Activated CD4-positive, alpha-beta T cell treated with anti-CD3 and anti-CD28 coated beads, Interleukin-2, amount 10 ng/mL, durations not matched to agents 7 days and 5 days (primary cell): ENCODE measurements around the gene PGPEP1. TPM values are rescaled to one million over a fixed set of nuclear protein-coding genes. Genes with fewer than 3 reads are reported as not detected.

Experiments
- CTCF ChIA-PET: fragments of 350-600 bp; sonication (Branson Sonifier 250); formaldehyde crosslinking; loops from one replicate; lab custom pipeline; 2021; ENCODE audit warnings: antibody characterized with exemption; lab: Charles Lee
- POLR2A ChIA-PET: fragments of 350-600 bp; sonication (Branson Sonifier 250); formaldehyde crosslinking; loops from one replicate; lab custom pipeline; 2021; ENCODE audit warnings: antibody characterized with exemption; lab: Charles Lee
- DNase-seq: peaks from one replicate; pipeline ENCODE4 v3.0.0-alpha.2; 2020
- H3K27ac Mint-ChIP-seq: one replicate; pipeline ENCODE4 v1.8.0; 2021; ENCODE audit warnings: mild to moderate bottlenecking, moderate library complexity, mixed read lengths
- H3K27me3 Mint-ChIP-seq: one replicate; pipeline ENCODE4 v1.8.0; 2021; ENCODE audit warnings: mixed read lengths
- H3K36me3 Mint-ChIP-seq: one replicate; pipeline ENCODE4 v1.8.0; 2021; ENCODE audit warnings: low read depth, mixed read lengths
- H3K4me1 Mint-ChIP-seq: one replicate; pipeline ENCODE4 v1.8.0; 2021; ENCODE audit warnings: mixed read lengths
- H3K4me3 Mint-ChIP-seq: one replicate; pipeline ENCODE4 v1.8.0; 2021; ENCODE audit warnings: mild to moderate bottlenecking, moderate library complexity, mixed read lengths
- H3K9me3 Mint-ChIP-seq: one replicate; pipeline ENCODE4 v1.8.0; 2021; ENCODE audit warnings: mixed read lengths
- total RNA-seq, 2 experiments: library from RNA; stranded (reverse); gene quantifications; one replicate each; pipeline ENCODE4 v1.2.3, GENCODE V29; 2021

The PGPEP1 gene
- total RNA-seq, result 10 to 100 TPM; 24.1 to 24.8 TPM

GRCh38 chr19:18340190-18340989 lies at the start of gene PGPEP1:
TSS of gene PGPEP1 (plus strand) at chr19:18340598. CDS start at chr19:18340682, 84 bp downstream.
- Mint-ChIP-seq H3K36me3 (peaks cover 7% of the 10 kb centered on the region), H3K27ac (peak within 1 kb of the TSS; percentile 81), H3K27me3 (no peaks in the 10 kb centered on the region), H3K9me3 (no peaks in the 10 kb centered on the region), H3K4me1 (peaks cover 22% of the 10 kb centered on the region), H3K4me3 (peak within 1 kb of the TSS; percentile 82)
- ChIA-PET POLR2A (no interaction called here), CTCF (interaction anchor here (1.9 to 3.1 kb wide), 4 partner anchors 12 to 62 kb away, joined by 7 to 25 read pairs (median 18); no protein-coding TSS in a partner anchor)
- peak; percentile 51 for DNase-seq

- H3K27me3 Mint-ChIP-seq, result no peaks in the 10 kb centered on the region
- DNase-seq, result peak; percentile 35
- POLR2A ChIA-PET, result interaction anchor here (1.4 to 4.7 kb wide), 2 partner anchors 11 to 14 kb away, joined by 5 to 92 read pairs; partner anchors contain the start of gene JUND
- CTCF ChIA-PET, result interaction anchor here (1.1 to 2.5 kb wide), 3 partner anchors 11 to 38 kb away, joined by 3 to 16 read pairs (median 9); no protein-coding TSS in a partner anchor
- peak overlapping the region; percentile 93 for H3K4me3 Mint-ChIP-seq
- peak overlapping the region; percentile 96 for H3K27ac Mint-ChIP-seq
- peaks cover 77% of the 10 kb centered on the region for H3K4me1 Mint-ChIP-seq
- H3K36me3 Mint-ChIP-seq, result peaks cover 6% of the 10 kb centered on the region
- no peaks in the 10 kb centered on the region for H3K9me3 Mint-ChIP-seq
These were observed 49.3 kb upstream of the PGPEP1 start for GRCh38 chr19:18291019-18291524.

- Mint-ChIP-seq H3K27ac (peak overlapping the region; percentile 96), H3K4me1 (peaks cover 76% of the 10 kb centered on the region), H3K9me3 (peaks cover 2% of the 10 kb centered on the region), H3K36me3 (peaks cover 4% of the 10 kb centered on the region), H3K4me3 (peak overlapping the region; percentile 93), H3K27me3 (no peaks in the 10 kb centered on the region)
- ChIA-PET CTCF (interaction anchor here (0.6 to 3.6 kb wide), 10 partner anchors 10 to 230 kb away, joined by 3 to 69 read pairs (median 6); partner anchors contain the start of genes ELL, JUND and LSM4), POLR2A (interaction anchor here (0.6 to 4.7 kb wide), 3 partner anchors 12 to 36 kb away, joined by 3 to 92 read pairs (median 9); partner anchors contain the start of gene JUND)
- DNase-seq, result peak; percentile 84
These were observed 48.6 kb upstream of the PGPEP1 start for GRCh38 chr19:18291590-18292461.

GRCh38 chr19:18292462-18292809 lies 48.0 kb upstream of the PGPEP1 start:
- H3K36me3 Mint-ChIP-seq, result peaks cover 4% of the 10 kb centered on the region
- H3K9me3 Mint-ChIP-seq, result peaks cover 2% of the 10 kb centered on the region
- DNase-seq, result peak; percentile 47
- H3K4me1 Mint-ChIP-seq, result peaks cover 75% of the 10 kb centered on the region
- H3K27ac Mint-ChIP-seq, result peak overlapping the region; percentile 95
- POLR2A ChIA-PET, result interaction anchor here (0.6 to 4.7 kb wide), 3 partner anchors 12 to 36 kb away, joined by 3 to 92 read pairs (median 9); partner anchors contain the start of gene JUND
- peak overlapping the region; percentile 93 for H3K4me3 Mint-ChIP-seq
- CTCF ChIA-PET, result interaction anchor here (0.7 to 3.6 kb wide), 9 partner anchors 9 to 230 kb away, joined by 3 to 69 read pairs (median 9); partner anchors contain the start of genes ELL, JUND and LSM4
- H3K27me3 Mint-ChIP-seq, result no peaks in the 10 kb centered on the region

GRCh38 chr19:18292810-18293641 lies 47.4 kb upstream of the PGPEP1 start:
- H3K27me3 Mint-ChIP-seq, result no peaks in the 10 kb centered on the region

GRCh38 chr19:18293642-18294466 lies 46.5 kb upstream of the PGPEP1 start:
- Mint-ChIP-seq H3K27me3 (no peaks in the 10 kb centered on the region), H3K36me3 (peaks cover 4% of the 10 kb centered on the region), H3K4me3 (peak overlapping the region; percentile 93), H3K9me3 (peaks cover 2% of the 10 kb centered on the region), H3K4me1 (peaks cover 76% of the 10 kb centered on the region), H3K27ac (peak overlapping the region; percentile 95)
- DNase-seq, result no peak
- ChIA-PET CTCF (interaction anchor here (0.6 to 3.6 kb wide), 6 partner anchors 11 to 493 kb away, joined by 3 to 69 read pairs (median 4); partner anchors contain the start of genes JUND and LSM4), POLR2A (interaction anchor here (1.6 to 4.7 kb wide), 2 partner anchors 11 to 14 kb away, joined by 9 to 92 read pairs; partner anchors contain the start of gene JUND)

More at GRCh38 chr19:18292810-18293641, 47.4 kb upstream of the PGPEP1 start:
- Mint-ChIP-seq H3K36me3 (peaks cover 4% of the 10 kb centered on the region), H3K27ac (peak overlapping the region; percentile 95), H3K9me3 (peaks cover 2% of the 10 kb centered on the region), H3K4me1 (peaks cover 78% of the 10 kb centered on the region), H3K4me3 (peak overlapping the region; percentile 93)
- peak; percentile 57 for DNase-seq
- ChIA-PET POLR2A (interaction anchor here (1.6 to 4.7 kb wide), 2 partner anchors 12 to 13 kb away, joined by 9 to 92 read pairs; partner anchors contain the start of gene JUND), CTCF (interaction anchor here (0.5 to 3.6 kb wide), 12 partner anchors 9 to 494 kb away, joined by 3 to 69 read pairs (median 4); partner anchors contain the start of genes ELL, JUND and LSM4)

GRCh38 chr19:18294467-18294864 lies 45.9 kb upstream of the PGPEP1 start:
- H3K36me3 Mint-ChIP-seq, result peaks cover 4% of the 10 kb centered on the region
- CTCF ChIA-PET, result interaction anchor here (3.6 kb wide), 1 partner anchor 15 kb away, joined by 69 read pairs; the partner anchor contains the start of gene JUND
- peaks cover 79% of the 10 kb centered on the region for H3K4me1 Mint-ChIP-seq
- H3K4me3 Mint-ChIP-seq, result peak overlapping the region; percentile 93
- POLR2A ChIA-PET, result interaction anchor here (4.7 kb wide), 1 partner anchor 14 kb away, joined by 92 read pairs; the partner anchor contains the start of gene JUND
- peak; percentile 93 for DNase-seq
- H3K27me3 Mint-ChIP-seq, result no peaks in the 10 kb centered on the region
- H3K27ac Mint-ChIP-seq, result peak overlapping the region; percentile 95
- H3K9me3 Mint-ChIP-seq, result peaks cover 2% of the 10 kb centered on the region

- peaks cover 75% of the 10 kb centered on the region for H3K4me1 Mint-ChIP-seq
- POLR2A ChIA-PET, result no interaction called here
- H3K36me3 Mint-ChIP-seq, result peaks cover 4% of the 10 kb centered on the region
- H3K27me3 Mint-ChIP-seq, result no peaks in the 10 kb centered on the region
- CTCF ChIA-PET, result interaction anchor here (3.6 kb wide), 1 partner anchor 16 kb away, joined by 69 read pairs; the partner anchor contains the start of gene JUND
- no peak for DNase-seq
- H3K9me3 Mint-ChIP-seq, result peaks cover 2% of the 10 kb centered on the region
- no peak overlapping the region for H3K4me3 Mint-ChIP-seq
- H3K27ac Mint-ChIP-seq, result peak overlapping the region; percentile 95
These were observed 45.4 kb upstream of the PGPEP1 start for GRCh38 chr19:18295034-18295451.

- DNase-seq, result no peak
- peaks cover 66% of the 10 kb centered on the region for H3K4me1 Mint-ChIP-seq
- peaks cover 3% of the 10 kb centered on the region for H3K36me3 Mint-ChIP-seq
- ChIA-PET CTCF (interaction anchor here (2.5 kb wide), 1 partner anchor 17 kb away, joined by 29 read pairs; the partner anchor contains the start of gene JUND), POLR2A (interaction anchor here (0.6 to 1.7 kb wide), 3 partner anchors 16 to 25 kb away, joined by 3 to 5 read pairs (median 3); partner anchors contain the start of gene JUND)
- H3K27ac Mint-ChIP-seq, result no peak overlapping the region
- H3K27me3 Mint-ChIP-seq, result no peaks in the 10 kb centered on the region
- peaks cover 2% of the 10 kb centered on the region for H3K9me3 Mint-ChIP-seq
- H3K4me3 Mint-ChIP-seq, result no peak overlapping the region
These were observed 43.1 kb upstream of the PGPEP1 start for GRCh38 chr19:18297308-18297707.

GRCh38 chr19:18298601-18299000 lies 41.8 kb upstream of the PGPEP1 start:
- ChIA-PET CTCF (interaction anchor here (7.8 kb wide), 1 partner anchor 19 kb away, joined by 98 read pairs; the partner anchor contains the start of gene JUND), POLR2A (interaction anchor here (1.7 kb wide), 1 partner anchor 17 kb away, joined by 3 read pairs; the partner anchor contains the start of gene JUND)
- peak overlapping the region; percentile 72 for H3K27ac Mint-ChIP-seq
- no peaks in the 10 kb centered on the region for H3K27me3 Mint-ChIP-seq
- peaks cover 2% of the 10 kb centered on the region for H3K9me3 Mint-ChIP-seq
- H3K36me3 Mint-ChIP-seq, result peaks cover 2% of the 10 kb centered on the region
- peaks cover 63% of the 10 kb centered on the region for H3K4me1 Mint-ChIP-seq
- DNase-seq, result no peak
- no peak overlapping the region for H3K4me3 Mint-ChIP-seq
